ENCODE results near the gene MRPS21.

DNA sequence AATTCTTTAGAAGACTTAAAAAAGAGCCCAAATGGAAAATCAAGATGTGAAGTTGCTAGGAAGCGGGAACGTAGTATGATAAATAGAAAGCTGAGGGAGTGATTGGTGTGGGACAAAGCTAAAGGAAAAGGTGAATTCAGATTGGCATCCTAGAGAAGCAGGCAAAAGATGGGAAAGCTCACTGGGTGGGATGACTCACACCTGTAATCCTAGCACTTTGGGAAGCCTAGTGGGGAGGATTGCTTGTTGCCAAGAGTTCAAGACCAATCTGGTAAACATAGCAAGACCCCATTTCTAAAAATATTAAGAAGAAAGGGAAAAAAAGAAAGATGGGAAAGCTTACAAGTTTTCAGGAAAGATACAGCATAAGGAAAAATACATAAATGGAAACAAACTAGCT is 1.8 kb downstream of the MRPS21 start:
- TF ChIP-seq, protein P1, sequence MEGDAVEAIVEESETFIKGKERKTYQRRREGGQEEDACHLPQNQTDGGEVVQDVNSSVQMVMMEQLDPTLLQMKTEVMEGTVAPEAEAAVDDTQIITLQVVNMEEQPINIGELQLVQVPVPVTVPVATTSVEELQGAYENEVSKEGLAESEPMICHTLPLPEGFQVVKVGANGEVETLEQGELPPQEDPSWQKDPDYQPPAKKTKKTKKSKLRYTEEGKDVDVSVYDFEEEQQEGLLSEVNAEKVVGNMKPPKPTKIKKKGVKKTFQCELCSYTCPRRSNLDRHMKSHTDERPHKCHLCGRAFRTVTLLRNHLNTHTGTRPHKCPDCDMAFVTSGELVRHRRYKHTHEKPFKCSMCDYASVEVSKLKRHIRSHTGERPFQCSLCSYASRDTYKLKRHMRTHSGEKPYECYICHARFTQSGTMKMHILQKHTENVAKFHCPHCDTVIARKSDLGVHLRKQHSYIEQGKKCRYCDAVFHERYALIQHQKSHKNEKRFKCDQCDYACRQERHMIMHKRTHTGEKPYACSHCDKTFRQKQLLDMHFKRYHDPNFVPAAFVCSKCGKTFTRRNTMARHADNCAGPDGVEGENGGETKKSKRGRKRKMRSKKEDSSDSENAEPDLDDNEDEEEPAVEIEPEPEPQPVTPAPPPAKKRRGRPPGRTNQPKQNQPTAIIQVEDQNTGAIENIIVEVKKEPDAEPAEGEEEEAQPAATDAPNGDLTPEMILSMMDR (conservative IDR thresholded peaks at IDR 0.05) = no peak
- TF ChIP-seq ZFX (IDR thresholded peaks at IDR 0.05) = no peak
